GM04504 (cell line): ENCODE measurements around the gene APBA2.

Experiments used
- DNase-seq: peaks from one replicate; pipeline ENCODE4 v3.0.0-alpha.2; 2012; ENCODE audit warnings: low read depth

APBA2 gene

GRCh38 chr15:29105151-29105854 lies 219.5 kb downstream of the APBA2 start:
- no peak for DNase-seq

GRCh38 chr15:29106116-29106515 lies 220.3 kb downstream of the APBA2 start:
- DNase-seq, result no peak

DNA sequence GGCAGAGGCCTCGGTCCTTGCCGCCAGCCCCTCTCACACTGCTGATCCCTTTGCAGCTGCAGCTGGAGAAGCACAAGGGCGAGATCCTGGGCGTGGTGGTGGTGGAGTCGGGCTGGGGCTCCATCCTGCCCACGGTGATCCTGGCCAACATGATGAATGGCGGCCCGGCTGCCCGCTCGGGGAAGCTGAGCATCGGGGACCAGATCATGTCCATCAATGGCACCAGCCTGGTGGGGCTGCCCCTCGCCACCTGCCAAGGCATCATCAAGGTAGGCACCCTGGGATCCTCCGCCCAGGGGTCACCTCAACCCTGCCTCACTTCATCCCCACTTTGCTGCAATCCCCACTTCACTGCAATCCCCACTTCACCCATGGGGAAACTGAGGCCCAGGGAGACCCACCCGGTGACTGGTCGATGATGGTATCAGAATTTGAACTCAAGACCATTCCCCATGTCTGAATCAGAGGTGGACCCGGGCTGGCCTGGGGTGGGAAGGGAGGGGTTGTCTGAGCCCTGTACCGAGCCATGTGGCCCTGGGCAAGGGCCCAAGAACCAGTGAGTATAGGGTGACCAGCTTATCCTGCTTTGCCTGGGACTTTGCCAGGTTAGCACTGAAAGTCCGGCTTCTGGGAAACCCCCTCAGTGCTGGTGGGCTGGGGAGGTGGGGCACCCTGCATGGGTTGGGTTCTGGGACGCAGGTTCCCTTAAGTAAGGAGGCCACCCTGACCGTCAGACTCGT lies 220.9 kb downstream of the APBA2 start:
- no peak for DNase-seq

DNA sequence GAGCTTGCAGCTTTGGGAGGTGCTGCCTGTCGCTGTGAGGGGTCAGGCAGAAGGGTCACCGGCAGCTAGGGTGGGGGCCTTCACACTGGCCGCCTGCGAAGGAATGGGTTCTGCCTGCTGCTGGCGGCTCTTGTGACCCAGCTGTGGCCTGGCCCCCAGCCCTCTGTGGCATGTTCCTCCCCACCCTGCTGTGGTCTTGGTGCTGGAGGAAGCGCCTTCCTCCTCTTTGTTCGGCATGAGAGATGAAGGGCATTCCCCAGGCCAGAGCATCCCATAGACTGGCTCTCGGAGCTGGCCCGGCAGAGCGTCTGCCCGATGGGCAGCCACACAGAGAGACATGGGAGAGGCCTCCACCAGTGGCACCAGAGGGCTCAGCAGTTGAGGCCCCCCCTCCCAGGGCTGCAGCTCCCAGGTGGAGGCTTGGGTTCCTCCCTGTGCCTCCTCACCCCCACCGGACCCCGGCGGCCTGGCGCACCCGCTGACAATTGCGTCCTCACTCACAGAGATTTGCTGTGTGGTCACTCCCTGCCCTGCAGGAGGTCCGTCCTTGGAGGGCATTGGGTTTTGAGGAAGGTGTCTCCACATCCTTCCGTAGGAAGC lies 221.6 kb downstream of the APBA2 start:
- no peak for DNase-seq

GRCh38 chr15:29107971-29108645 lies 222.3 kb downstream of the APBA2 start:
- no peak for DNase-seq

GRCh38 chr15:29109762-29110161 lies 224.0 kb downstream of the APBA2 start:
- no peak for DNase-seq

DNA sequence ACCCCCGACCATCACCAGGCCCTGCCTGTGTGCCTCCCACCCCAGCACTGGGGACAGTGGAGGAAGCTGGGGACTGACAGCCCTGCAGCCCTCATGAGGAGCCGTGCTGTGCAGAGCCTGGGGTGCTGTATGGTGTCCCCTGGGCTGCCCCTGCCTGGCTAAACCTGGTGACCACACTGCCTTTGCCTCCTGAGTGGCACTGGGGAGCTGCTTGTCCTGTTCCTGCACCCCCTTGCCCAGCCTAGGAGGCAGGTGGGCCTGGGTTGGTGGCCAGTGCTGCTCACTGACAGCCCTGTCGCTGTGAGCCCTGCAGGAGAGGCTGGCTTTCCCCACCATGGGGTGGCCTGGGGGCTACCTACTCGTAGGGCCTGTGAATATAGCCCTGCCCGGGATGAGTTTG lies 224.4 kb downstream of the APBA2 start:
- DNase-seq, result no peak

- DNase-seq, result no peak
These were observed 225.0 kb downstream of the APBA2 start for GRCh38 chr15:29110733-29111132.

DNA sequence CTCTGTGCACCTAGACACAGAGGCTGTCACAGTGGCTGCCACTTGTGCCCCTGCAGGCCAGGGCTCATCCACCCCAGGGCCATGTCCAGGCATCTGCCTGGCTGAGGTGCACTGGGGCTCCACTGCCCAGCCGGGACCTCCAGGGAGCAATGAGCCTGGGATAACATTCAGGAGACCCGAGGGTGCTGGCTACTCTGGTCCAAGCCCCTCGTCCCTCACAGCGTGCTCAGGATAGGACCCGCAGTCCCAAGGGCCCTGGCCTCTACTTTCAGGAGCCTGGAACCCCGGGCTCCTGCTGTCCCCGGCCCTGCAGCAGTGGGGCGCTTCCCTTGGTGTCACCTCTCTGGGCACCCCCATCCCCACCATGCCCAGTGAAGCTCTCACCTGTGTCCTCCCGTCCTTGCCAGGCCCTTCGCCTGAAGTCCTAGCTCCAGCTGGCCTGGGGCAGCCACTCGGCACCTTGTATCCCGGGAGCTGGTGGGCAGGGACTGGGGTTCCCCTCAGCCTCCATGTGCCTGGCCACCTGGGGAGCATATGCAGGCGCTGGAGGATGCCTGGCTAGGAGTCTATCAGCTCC lies 226.0 kb downstream of the APBA2 start:
- no peak for DNase-seq

DNA sequence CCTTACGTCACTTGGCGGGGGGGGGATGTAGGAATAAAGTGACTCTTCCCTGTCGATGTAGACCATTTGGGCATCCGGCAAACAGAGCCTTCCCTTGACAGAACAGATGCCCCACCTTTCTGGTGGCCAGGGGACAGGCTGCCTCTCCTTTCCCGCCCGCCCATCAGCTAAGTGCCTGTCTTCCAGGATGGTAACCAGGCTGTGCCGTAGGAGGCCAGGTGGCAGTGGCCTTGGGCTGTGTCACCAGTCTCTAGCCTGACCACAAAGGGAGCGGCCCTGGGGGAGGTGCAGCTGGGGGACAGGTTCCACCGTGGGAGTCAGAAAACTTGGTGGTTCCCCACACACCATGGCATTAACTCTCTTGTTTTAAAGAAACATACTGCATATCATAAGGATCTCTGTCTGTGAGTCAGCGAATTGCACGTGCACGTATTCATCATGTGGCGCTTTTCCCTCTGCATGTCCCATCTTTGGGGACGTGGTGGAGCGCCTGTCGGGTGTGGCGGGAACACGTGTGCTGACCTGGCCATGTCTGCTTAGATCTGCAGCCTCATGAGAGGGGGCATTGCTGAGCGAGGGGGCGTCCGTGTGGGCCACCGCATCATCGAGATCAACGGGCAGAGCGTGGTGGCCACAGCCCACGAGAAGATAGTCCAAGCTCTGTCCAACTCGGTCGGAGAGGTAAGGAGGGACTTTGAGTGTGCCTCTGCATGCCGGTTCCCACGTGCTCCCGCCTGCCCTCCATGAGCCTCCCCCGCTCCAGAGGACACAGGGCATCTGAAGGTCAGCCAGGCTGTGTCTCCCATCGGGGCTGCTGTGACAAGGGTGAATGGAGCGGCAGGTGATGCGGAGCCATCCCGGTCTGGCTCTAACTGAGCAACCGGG lies 227.8 kb downstream of the APBA2 start:
- no peak for DNase-seq

DNA sequence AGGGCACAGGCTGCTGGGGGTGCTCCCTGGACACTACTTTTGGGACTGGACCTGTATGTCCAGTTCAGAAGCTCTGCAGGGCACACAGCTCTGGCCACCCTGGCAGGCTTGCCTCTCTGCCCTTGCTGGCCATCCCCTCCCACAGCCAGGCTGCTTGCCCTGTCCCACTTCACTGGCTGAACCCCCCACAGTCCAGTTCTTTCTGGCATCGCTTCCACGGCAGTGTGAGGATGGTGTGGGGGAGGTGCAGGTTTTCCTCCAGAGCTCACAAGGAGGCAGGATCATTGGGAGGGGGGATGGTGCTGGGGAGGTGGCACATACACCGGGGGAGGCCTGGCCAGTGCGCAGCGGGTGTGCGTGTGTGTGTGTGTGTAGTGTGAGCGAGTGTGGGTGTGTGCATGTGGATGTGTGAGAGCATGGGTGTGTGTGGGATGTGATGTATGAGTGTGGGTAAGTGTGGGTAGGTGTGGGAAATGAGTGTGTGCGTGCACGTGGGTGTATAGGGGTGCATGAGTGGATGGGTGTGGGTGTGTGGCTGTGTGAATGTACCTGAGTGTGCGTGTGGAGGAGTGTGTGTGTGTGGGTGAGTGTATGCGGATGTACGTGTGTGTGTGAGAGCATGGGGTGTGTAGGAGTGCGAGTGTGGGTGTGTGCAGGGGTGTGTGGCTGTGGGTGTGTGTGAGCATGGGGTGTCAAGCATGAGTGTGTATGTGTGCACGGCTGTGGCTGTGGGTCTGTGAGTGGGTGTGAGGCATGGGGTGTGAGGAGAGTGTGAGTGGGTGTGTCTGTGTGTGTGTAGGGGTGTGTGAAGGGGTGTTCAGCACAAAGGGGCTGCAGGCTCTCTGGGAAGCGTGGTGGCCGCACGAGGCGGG lies 228.7 kb downstream of the APBA2 start:
- DNase-seq, result no peak

DNA sequence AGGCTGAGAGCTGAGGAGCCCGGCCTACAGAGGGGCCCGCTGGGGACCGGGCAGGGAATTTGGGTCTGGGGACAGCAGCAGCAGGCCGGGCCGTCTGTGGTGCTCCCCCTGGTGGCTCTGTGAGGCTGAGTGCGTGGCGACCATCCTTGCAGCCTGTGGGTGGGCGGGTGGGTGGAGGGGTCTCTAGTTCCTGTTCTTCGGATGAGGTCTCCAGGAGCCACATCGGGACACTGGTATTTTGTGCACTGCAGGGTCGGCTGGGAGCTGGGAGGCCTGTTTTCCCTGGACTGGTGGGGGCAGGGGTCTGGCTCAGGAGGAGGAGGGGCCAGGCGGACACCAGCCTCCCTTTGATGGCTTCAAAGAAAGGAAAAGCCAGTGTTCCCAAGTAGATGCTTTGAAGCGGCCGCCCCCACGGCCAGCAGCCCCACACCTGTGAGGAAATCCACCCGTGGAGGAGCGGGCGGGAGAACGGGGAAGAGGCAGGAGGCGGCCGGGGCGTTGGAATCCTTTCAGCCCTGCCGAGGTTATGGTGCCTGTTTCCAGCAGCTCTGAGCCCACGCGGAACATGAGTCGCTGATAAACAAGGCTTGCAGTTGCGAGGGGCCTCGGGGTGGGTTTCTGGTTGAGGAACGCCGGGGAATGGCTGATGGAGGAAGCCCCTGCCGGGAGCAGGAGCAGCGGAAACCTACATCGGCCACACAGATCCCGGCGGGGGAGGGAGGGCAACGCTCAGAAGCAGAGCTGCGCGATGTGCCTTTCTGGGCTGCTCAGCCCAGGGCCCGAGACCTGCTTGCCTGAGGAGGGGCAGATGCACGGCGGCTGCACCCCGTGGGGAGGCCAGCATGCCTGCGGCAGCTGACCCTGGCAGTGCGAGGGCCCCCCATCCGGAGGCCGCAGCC lies 229.6 kb downstream of the APBA2 start:
- no peak for DNase-seq

- DNase-seq, result no peak
These were observed 231.4 kb downstream of the APBA2 start for GRCh38 chr15:29116970-29117700.

GRCh38 chr15:29117778-29118177 lies 232.0 kb downstream of the APBA2 start:
- DNase-seq, result no peak

- no peak for DNase-seq
These were observed 234.1 kb downstream of the APBA2 start for GRCh38 chr15:29119847-29120246.

DNA sequence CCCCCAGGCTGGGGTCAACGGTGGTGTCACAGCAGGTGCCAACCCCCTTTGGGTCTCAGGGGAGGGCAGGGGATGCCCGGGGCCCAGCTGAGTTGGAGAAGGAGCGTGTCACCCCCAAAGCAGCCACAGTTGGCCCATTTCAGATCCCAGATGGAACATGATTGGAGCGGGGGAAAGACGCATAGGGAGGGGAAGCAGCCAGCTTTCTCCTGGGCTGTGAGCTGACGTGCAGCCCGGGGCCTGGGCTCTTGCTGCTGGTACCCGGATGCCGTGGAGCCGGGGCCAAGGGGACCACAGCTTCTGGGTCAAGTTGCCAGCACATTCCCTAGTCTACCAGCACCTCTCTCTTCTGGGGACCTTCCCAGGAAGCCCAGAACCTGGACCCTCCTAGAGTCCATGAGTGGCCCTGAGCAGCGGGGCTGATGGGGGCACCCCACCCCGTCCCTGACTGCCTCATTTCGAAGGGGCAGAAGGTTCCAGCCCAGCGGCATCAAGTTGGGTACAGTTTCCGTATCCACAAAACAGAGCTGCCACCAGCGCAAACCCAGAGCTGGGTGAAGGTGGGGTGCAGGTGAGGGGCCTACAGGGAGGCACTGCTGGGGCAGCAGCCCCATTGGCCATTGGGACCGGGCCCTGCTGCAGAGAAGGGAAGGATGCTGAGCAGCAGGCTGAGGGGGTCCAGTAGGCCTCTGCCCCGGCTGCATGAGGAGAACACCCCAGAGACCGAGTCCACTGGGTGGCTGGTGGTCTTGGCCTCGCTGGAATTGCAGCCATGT lies 235.0 kb downstream of the APBA2 start:
- DNase-seq, result no peak

GRCh38 chr15:29121369-29121656 lies 235.5 kb downstream of the APBA2 start:
- DNase-seq, result no peak

GRCh38 chr15:29121907-29122306 lies 236.1 kb downstream of the APBA2 start:
- no peak for DNase-seq
